GM18867 (cell line): ENCODE measurements around the gene KCNQ5.
"Not testable (repeated sequence)": the region's sequence is repeated elsewhere in the genome, so short reads cannot be mapped to it uniquely, and the experiment has no call there.

Experiments used
- ATAC-seq: cut with Tn5 transposase; IDR thresholded peaks from one replicate; pipeline ENCODE4 v1.9.1; 2021; ENCODE audit warnings: mild to moderate bottlenecking, moderate library complexity; ENCODE audit not compliant: unreplicated experiment

KCNQ5 gene

GRCh38 chr6:72978808-72979207 is 356.9 kb downstream of the KCNQ5 start:
- not testable (repeated sequence) for ATAC-seq

DNA sequence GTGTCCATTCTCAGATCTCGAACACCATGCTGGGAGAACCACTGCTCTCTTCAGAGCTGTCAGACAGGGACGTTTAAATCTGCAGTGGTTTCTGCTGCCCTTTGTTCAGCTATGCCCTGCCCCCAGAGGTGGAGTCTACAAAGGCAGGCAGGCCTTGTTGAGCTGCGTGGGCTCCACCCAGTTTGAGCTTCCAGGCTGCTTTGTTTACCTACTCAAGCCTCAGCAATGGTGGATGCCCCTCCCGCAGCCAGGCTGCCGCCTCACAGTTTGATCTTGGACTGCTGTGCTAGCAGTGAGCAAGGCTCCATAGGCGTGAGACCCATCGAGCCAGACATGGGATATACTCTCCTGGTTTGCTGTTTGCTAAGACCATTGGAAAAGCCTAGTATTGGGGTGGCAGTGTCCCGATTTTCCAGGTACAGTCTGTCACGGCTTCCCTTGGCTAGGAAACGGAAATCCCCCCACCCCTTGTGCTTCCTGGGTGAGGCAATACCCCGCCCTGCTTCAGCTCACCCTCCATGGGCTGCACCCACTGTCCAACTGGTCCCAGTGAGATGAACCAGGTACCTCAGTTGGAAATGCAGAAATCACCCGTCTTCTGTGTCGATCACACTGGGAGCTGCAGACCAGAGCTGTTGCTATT is 362.4 kb downstream of the KCNQ5 start:
- ATAC-seq = not testable (repeated sequence)

DNA sequence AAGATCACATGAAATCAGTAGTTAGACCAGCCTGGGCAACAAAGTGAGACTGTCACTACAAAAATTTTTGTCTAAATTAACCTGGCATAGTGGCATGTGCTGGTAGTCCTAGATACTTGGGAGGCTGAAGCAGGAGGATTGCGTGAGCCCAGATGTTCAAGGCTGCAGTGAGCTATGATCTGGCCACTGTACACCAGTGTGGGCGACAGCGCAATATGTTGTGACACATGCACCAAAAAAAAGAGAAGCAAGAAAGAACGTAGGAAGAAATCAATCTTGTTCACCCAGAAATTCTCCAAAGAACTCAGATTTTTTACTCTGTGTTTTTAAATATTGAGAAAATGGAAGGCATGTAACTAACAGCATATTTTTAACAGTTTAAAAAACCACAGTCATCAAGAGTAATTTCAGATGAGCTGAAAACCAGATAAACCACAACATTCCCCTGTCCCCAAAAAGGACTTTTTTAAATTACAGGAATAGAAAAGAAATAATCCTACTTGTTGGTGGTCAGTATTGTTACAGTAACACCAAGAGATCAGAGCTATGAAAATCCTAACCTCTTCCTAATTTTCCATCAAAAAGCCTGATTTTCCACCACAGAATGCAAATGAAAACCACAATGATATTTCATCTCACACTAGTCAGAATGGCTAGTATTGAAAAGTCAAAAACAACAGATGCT is 363.3 kb downstream of the KCNQ5 start:
- ATAC-seq = no peak

- no peak for ATAC-seq
Measured at GRCh38 chr6:72987301-72987700, 365.4 kb downstream of the KCNQ5 start.

DNA sequence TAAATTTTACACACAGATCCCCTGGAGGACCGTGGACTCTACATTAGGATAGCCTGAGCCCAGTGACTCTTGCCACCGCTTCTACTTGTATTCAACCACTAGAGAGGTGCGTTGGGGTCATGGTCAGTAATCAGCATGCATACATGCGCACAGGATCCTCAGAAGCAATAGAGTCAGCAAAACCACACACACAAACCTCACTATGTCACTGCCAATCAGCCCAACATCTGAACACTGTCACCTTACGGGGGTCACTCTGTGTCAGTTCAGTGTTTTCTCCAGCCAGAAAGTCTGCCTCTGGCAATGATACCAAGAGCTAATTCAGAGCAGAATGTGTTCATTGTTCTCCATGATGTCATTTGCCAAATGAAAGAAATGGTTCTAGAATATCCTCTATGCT is 378.1 kb downstream of the KCNQ5 start:
- ATAC-seq = no peak

- no peak for ATAC-seq
Measured at GRCh38 chr6:73000460-73000859, 378.6 kb downstream of the KCNQ5 start.

GRCh38 chr6:73002588-73002987 is 380.7 kb downstream of the KCNQ5 start:
- no peak for ATAC-seq

DNA sequence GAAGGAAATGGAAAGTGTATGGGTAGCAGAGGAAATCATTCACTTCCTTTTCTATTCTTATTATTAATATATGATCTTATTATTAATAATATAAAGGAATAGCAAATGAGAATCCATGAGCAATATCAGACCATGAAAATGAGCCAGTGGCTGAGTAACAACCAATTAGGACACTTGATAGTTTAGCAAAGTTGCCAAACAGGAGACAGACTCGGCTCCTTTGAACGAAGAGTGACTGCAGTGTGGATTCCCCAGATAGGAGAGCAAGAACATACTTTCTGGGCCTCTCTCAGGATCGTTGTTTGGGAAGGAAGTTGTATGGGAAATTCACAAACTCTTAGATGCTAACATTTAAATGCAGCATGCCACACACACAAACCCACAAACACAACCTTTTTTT is 381.4 kb downstream of the KCNQ5 start:
- ATAC-seq = no peak

DNA sequence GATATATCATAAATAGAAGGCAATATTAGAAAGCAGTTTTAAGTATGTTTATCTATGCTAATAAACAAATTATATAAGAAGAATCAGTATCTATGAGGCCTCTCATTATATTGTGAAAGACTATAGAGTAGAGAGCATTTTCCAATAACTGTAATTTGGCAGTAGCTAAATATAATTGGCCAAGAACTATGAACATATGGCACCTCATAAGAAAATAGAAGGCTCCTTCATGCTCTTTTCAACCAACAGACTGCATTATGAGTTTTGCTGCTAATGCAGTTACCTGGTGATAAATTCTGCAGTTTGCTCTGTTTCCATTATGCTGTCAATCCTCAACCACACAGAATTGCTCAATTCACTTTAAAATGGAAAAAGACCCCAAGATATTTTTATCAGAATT is 382.4 kb downstream of the KCNQ5 start:
- no peak for ATAC-seq

- no peak for ATAC-seq
Measured at GRCh38 chr6:73004861-73005260, 383.0 kb downstream of the KCNQ5 start.

GRCh38 chr6:73006146-73006545 is 384.3 kb downstream of the KCNQ5 start:
- ATAC-seq = no peak

- no peak for ATAC-seq
Measured at GRCh38 chr6:73011945-73012344, 390.1 kb downstream of the KCNQ5 start.

GRCh38 chr6:73017476-73017875 is 395.6 kb downstream of the KCNQ5 start:
- no peak for ATAC-seq

GRCh38 chr6:73024598-73024997 is 402.7 kb downstream of the KCNQ5 start:
- ATAC-seq = no peak

DNA sequence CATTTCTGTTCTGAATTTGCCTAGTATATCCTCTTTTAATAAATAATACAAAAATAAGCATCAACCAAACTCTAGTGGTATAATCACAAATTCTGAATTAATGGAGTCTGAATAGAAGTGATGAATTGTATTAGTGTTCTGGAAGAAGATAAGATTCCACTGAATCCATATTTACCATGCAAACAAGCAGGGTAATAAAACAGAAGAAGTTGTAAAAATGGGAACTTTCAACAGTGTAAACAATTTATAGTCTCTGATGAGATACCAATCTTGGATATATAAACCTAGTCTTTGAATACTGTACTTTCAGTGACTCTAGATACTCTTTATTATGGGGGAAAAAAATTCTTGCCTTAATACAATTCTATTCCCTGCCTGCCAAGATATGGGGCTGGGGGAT is 405.8 kb downstream of the KCNQ5 start:
- ATAC-seq = no peak

GRCh38 chr6:73028124-73028766 is 406.4 kb downstream of the KCNQ5 start:
- ATAC-seq = no peak

GRCh38 chr6:73028893-73029450 is 407.1 kb downstream of the KCNQ5 start:
- no peak for ATAC-seq

GRCh38 chr6:73030257-73030656 is 408.4 kb downstream of the KCNQ5 start:
- peak; percentile 83 for ATAC-seq

DNA sequence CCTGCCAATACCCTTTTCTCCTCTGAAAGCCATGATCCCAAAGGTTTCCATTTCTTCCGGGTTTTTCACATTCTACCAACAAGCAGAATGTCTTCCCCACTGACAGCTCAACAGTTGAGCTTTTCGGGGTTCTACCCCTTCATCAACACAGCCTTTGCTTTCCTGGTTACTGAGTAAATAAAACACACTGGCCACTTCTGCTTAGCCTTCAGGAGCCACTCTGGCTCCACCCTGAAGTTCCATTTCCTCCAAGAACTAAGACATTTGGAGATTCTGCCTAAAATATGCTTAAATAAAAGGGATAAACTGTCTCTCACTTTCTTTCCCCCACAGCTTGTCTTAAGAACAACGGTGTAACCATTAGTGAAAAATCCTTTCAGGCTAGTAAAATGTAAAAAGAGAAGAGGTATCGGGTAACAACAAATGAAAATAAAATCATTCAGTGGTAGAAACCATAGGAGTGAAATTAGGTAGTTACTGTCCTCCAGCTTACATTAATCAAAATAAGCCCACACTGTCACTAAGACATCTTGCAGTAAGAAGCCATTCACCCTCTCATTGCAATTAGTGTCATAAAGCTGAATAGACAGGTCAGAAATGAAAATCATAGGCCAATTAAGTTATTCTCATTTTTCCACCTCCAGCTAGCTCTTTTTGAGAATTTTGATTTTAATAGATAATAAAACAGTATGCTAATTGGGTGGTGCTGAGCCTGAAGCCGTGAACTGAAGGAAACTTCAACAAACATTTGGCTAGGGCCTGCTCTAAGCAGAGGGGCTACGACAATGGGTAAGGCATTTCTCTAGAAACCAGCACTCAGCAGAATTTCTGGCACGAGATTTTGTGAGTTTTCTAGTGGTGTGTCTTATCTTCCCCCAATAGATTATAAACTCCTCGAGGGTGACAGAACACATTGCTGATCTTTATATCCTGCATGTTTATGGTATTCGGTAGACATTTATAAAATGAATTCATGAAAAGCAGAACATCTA is 409.2 kb downstream of the KCNQ5 start:
- ATAC-seq = no peak

DNA sequence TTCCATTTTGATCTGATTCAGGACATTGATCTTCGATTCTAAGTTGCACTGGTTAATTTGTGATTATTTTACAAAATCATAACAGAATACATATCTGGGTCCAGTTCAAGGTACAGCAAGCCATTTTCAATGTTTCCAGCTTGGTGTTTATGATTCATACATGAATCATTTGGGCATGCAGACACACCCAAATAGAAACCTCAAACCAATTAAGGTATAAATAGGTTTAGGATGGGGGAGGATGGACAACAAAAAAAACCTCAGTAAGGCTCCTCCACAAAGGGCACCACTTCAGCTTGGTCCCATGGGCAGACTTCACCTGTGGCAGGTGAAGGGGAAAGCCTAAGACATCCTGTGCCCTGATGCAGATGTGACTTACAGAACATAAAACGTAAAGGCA is 410.7 kb downstream of the KCNQ5 start:
- ATAC-seq = no peak

DNA sequence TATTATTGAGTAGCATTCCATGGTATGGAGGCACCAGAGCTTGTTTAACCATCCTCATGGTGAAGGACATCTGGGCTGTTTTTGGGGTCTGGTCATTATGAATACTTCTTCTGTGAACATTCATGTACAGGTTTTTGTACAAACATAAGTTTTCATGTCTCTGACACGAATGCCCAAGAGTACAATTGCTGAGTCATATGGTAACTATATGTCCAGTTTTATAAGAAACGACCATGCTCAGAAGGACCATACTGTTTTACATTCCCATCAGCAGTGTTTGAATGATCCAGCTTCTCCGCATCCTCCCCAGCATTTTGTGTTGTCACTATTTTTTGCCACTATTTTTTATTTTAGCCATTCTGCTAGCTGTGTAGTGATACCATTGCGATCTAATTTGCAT is 414.8 kb downstream of the KCNQ5 start:
- ATAC-seq = no peak
